Choroid plexus epithelial cell (primary cell): ENCODE data around the gene DDX56.
A peak's percentile ranks its signal among the peaks of the same experiment; 100 is the strongest.

Source experiments
- DNase-seq: peaks from one replicate; pipeline ENCODE4 v3.0.0-alpha.2; 2010; ENCODE audit warnings: low read depth
- H3K4me3 ChIP-seq: 2 replicates; pipeline ENCODE4 v1.5.1; 2011; ENCODE audit warnings: low read depth, mild to moderate bottlenecking, control low read depth, low read length, moderate library complexity
- CTCF ChIP-seq: conservative IDR thresholded peaks from 2 replicates; pipeline ENCODE4 v1.5.1; 2011; ENCODE audit warnings: low read depth, mild to moderate bottlenecking, control low read depth, inconsistent platforms, low read length, moderate library complexity

DDX56 gene

GRCh38 chr7:44538093-44538797, 35.5 kb downstream of the DDX56 start:
- no peak for DNase-seq
- H3K4me3 ChIP-seq = no peak overlapping the region
- TF ChIP-seq CTCF = no peak

- TF ChIP-seq CTCF = no peak
- H3K4me3 ChIP-seq = no peak overlapping the region
- DNase-seq = no peak
These were observed 36.3 kb downstream of the DDX56 start for GRCh38 chr7:44537442-44537841.

- no peak overlapping the region for H3K4me3 ChIP-seq
- no peak for DNase-seq
- TF ChIP-seq CTCF = no peak
These were observed 37.6 kb downstream of the DDX56 start for GRCh38 chr7:44536090-44536489.

DNA sequence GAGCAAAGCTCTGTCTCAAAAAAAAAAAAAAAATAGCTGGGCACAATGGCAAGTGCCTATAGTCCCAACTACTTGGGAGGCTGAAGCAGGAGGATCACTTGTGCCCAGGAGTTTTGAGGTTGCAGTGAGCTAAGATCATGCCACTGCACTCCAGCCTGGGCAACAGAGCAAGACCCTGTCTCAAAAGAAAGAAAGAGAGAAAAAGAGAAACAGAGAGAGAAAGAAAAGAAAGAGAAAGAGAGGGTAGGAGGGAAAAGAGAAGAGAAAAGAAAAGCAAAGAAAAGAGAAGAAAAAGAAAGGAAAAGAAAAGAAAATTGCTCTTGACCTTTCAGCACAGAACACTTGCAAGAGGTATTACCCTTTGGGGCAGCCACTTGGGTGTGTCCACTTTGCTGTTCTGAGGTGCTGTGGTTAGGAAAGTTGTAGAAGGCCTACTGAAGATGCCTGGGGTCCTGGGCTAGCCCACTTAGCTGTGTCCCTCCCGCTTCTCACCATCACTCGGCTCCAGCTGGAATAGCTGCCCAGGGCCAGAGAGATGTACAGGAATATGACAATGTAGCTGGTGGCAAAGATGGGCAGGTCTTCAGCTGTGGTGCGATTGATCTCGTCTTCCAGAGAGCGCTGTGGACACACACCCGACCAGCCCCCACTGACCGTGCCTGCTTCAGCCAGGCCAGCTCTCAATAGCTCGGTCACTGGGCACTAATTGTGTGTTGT, 38.2 kb downstream of the DDX56 start:
- H3K4me3 ChIP-seq = no peak overlapping the region
- no peak for TF ChIP-seq CTCF
- DNase-seq = no peak

- peak; percentile 41 for DNase-seq
- H3K4me3 ChIP-seq = no peak overlapping the region
- peak; percentile 70 for TF ChIP-seq CTCF
These were observed 39.2 kb downstream of the DDX56 start for GRCh38 chr7:44534501-44534900.

DNA sequence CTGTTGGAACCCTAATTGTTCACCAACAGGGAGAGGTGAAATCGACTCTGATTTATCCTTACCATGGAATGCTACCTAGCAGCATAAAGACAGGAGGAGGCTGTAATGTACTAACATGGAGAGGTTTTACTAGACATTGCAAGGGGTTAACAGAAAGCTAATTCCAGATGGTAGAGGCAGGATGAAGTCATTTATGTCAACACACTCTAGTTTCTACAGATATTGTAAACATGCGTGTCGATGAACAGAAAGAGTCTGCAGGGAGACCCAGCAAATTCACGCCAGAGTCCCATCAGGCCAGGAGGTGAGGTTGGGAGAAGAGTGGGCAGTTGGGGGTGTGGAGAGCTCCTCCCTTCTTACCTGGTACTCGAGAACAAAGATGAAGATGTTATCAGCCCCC, 39.6 kb downstream of the DDX56 start:
- H3K4me3 ChIP-seq = no peak overlapping the region
- peak; percentile 44 for DNase-seq
- TF ChIP-seq CTCF = no peak
